Esophagus squamous epithelium (tissue), 5 donors: ENCODE results near the gene NHSL1. TPM values are rescaled to one million over a fixed set of nuclear protein-coding genes. Genes with fewer than 3 reads are reported as not detected.
A peak's percentile ranks its signal among the peaks of the same experiment; 100 is the strongest.

ENCODE experiments used
- DNase-seq: peaks from one replicate; lab custom pipeline; 2025; lab: John Stamatoyannopoulos, UW
- H3K27ac ChIP-seq, 4 donors: fragments of 200-600 bp; sonication (generic); one replicate each; pipeline ENCODE4 v1.5.1; 2016 to 2019; ENCODE audit warnings: mild to moderate bottlenecking in 1 of 4
- H3K27me3 ChIP-seq, 4 donors: fragments of 200-600 bp; sonication (generic); 1 replicate in 3 of 4; 2 replicates in 1 of 4; pipeline versions ENCODE4 v1.5.1 to v1.6.0; 2017 to 2021; ENCODE audit warnings: antibody characterized with exemption in 1 of 4
- H3K36me3 ChIP-seq, 3 donors: fragments of 200-600 bp; sonication (generic); one replicate each; pipeline ENCODE4 v1.5.1; 2016 to 2019
- H3K4me1 ChIP-seq, 3 donors: fragments of 200-600 bp; sonication (generic); one replicate each; pipeline ENCODE4 v1.5.1; 2017 to 2019
- H3K4me3 ChIP-seq, 4 donors: fragments of 200-600 bp; sonication (generic); 1 replicate in 3 of 4; 2 replicates in 1 of 4; pipeline ENCODE4 v1.5.1; 2016 to 2019; ENCODE audit warnings: mild to moderate bottlenecking in 2 of 4, moderate library complexity in 1 of 4
- H3K9me3 ChIP-seq, 3 donors: fragments of 200-600 bp; sonication (generic); one replicate each; pipeline ENCODE4 v1.5.1; 2016 to 2019
- POLR2A ChIP-seq, 4 donors: fragments of 450-650 bp; IDR thresholded peaks; one replicate each; pipeline ENCODE4 v1.6.1; 2017; ENCODE audit warnings: antibody characterized with exemption in 4 of 4, mild to moderate bottlenecking in 4 of 4, moderate library complexity in 3 of 4
- WGBS, 2 donors: methylation state at CpG; one replicate each; pipeline ENCODE4 v1.1.5; 2018; 5-methylcytosine and 5-hydroxymethylcytosine counted together
- intact Hi-C: fragments of 100-400 bp; cut with DNase I; formaldehyde crosslinking; loops from one replicate; pipeline ENCODE4 v1.15.0; 2022
- total RNA-seq, 4 donors: library from RNA; depleted of rRNA; stranded (reverse); fragments of >200 nt; gene quantifications; one replicate each; pipeline ENCODE4 v1.1.0, GENCODE V29; 2016
- TF ChIP-seq, protein P1 (sequence below), 6 experiments: fragments of 450-650 bp in 4 of 6; fragments of 200-600 bp in 2 of 6; sonication (generic) in 2 of 6; IDR thresholded peaks; one replicate each; pipeline ENCODE4 v1.5.1; 2016 to 2019; ENCODE audit warnings: antibody characterized with exemption in 6 of 6, mild to moderate bottlenecking in 4 of 6, moderate library complexity in 4 of 6
- donor health status: DM: yes; HTN: yes; CAD: no.

Gene NHSL1
- total RNA-seq, 4 donors from 2014 or later: 13.1 to 58.2 (median 32.0) TPM

DNA sequence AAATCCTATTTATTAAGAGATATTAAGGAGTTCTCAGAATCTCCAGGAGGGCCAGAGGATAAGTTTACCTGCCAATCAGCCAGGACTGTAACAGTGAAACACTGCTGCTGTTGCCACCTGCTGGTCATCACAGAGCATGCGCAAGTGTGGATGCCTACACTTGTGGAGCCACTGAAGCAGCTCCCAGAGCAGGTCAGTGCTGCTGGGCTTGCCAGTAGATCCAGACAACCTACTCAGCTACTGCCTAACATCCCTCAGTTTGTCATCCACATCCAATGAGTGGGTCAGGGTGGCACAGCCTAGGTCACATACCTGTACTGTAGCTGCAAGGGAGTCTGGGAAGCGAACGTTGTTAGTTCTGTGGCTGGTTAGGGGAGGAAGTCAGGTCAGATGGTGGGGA lies 18.3 kb upstream of the NHSL1 start:
- intact Hi-C loops: no loop called here
- WGBS, 2 donors: 83 to 92% methylated on average over 2 to 3 of the region's 3 CpGs
- no peak for DNase-seq

GRCh38 chr6:138515657-138516248 lies 16.5 kb upstream of the NHSL1 start:
- Histone ChIP-seq H3K27ac (no peak overlapping the region), H3K4me1 (peaks cover 0 to 6% (median 0%) of the 10 kb centered on the region in 3 donors), H3K27me3 (no peaks in the 10 kb centered on the region), H3K36me3 (no peaks in the 10 kb centered on the region), H3K9me3 (no peaks in the 10 kb centered on the region), H3K4me3 (no peak overlapping the region)
- WGBS, 2 donors: 92% methylated on average over 9 to 12 of the region's 12 CpGs
- no peak for TF ChIP-seq POLR2A (IDR thresholded peaks at IDR 0.05)
- TF ChIP-seq, protein P1, sequence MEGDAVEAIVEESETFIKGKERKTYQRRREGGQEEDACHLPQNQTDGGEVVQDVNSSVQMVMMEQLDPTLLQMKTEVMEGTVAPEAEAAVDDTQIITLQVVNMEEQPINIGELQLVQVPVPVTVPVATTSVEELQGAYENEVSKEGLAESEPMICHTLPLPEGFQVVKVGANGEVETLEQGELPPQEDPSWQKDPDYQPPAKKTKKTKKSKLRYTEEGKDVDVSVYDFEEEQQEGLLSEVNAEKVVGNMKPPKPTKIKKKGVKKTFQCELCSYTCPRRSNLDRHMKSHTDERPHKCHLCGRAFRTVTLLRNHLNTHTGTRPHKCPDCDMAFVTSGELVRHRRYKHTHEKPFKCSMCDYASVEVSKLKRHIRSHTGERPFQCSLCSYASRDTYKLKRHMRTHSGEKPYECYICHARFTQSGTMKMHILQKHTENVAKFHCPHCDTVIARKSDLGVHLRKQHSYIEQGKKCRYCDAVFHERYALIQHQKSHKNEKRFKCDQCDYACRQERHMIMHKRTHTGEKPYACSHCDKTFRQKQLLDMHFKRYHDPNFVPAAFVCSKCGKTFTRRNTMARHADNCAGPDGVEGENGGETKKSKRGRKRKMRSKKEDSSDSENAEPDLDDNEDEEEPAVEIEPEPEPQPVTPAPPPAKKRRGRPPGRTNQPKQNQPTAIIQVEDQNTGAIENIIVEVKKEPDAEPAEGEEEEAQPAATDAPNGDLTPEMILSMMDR (IDR thresholded peaks at IDR 0.05): no peak
- intact Hi-C loops: no loop called here
- no peak for DNase-seq

More for the DNA sequence above, 18.3 kb upstream of the NHSL1 start:
- Histone ChIP-seq H3K27me3 (no peaks in the 10 kb centered on the region), H3K9me3 (no peaks in the 10 kb centered on the region), H3K4me1 (peaks cover 0 to 12% (median 0%) of the 10 kb centered on the region in 3 donors), H3K27ac (no peak overlapping the region), H3K4me3 (no peak overlapping the region), H3K36me3 (no peaks in the 10 kb centered on the region)
- TF ChIP-seq POLR2A (IDR thresholded peaks at IDR 0.05): no peak
- TF ChIP-seq, protein P1 (IDR thresholded peaks at IDR 0.05): peak; percentile 20 to 78 (median 60)

GRCh38 chr6:138514860-138515540 lies 15.7 kb upstream of the NHSL1 start:
- WGBS, 2 donors: 85 to 92% methylated on average over 9 of the region's 9 CpGs
- Histone ChIP-seq H3K9me3 (no peaks in the 10 kb centered on the region), H3K4me1 (no peaks in the 10 kb centered on the region), H3K27me3 (no peaks in the 10 kb centered on the region), H3K36me3 (no peaks in the 10 kb centered on the region), H3K27ac (no peak overlapping the region), H3K4me3 (no peak overlapping the region)
- TF ChIP-seq, protein P1 (IDR thresholded peaks at IDR 0.05): no peak
- TF ChIP-seq POLR2A (IDR thresholded peaks at IDR 0.05): no peak
- intact Hi-C loops: no loop called here
- no peak for DNase-seq

DNA sequence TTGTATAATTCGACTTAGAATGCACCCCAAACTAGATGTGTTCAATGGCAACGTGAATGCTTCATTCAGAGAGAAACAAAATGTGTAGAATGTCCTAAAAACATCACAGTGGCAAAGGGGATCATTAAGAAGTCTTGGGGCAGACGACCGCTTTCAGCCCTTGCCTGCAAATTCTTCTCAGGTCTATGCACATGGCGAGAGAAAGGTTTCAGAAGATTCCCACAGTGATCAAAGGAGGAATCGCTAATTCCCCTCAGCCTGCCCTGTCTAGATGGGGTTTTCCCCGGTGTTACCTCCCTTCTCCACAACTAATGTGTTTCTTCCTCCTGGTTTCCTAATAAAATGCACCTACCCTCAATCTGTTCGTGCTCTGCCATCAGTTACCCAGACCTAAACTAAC lies 13.3 kb upstream of the NHSL1 start:
- no peak overlapping the region for H3K4me3 ChIP-seq
- intact Hi-C loops: no loop called here

DNA sequence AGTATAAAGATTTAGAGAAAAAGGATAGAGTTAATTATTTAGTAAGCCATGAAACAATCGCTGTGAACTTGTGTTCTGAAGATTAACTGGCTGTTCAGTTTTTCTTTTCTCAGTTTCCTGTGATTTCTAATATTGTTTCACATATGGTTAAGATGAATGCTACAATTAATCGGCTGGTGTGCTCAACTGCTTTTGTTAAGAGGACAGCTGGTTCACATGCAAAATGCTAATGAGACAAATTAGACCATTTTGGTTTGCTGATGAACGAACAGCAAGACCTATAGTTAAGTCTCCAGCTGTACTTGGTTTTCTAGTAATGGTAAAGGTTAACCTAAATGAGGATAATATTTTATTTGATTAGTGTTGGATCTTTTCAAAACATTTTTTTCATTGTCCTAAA lies 10.8 kb upstream of the NHSL1 start:
- H3K9me3 ChIP-seq: no peaks in the 10 kb centered on the region
- 69 to 70% methylated on average over 3 of the region's 3 CpGs for WGBS, 2 donors
- no peak overlapping the region for H3K27ac ChIP-seq
- TF ChIP-seq, protein P1 (IDR thresholded peaks at IDR 0.05): no peak
- no peak for TF ChIP-seq POLR2A (IDR thresholded peaks at IDR 0.05)
- H3K27me3 ChIP-seq: no peaks in the 10 kb centered on the region
- no peak for DNase-seq
- peaks cover 0 to 19% (median 0%) of the 10 kb centered on the region in 3 donors for H3K4me1 ChIP-seq
- H3K36me3 ChIP-seq: no peaks in the 10 kb centered on the region
- intact Hi-C loops: no loop called here
- no peak overlapping the region for H3K4me3 ChIP-seq

More for the DNA sequence above, 13.3 kb upstream of the NHSL1 start:
- 67 to 79% methylated on average over 8 of the region's 8 CpGs for WGBS, 2 donors
- H3K4me1 ChIP-seq: peaks cover 0 to 14% (median 0%) of the 10 kb centered on the region in 3 donors
- H3K27ac ChIP-seq: no peak overlapping the region
- no peaks in the 10 kb centered on the region for H3K36me3 ChIP-seq
- no peaks in the 10 kb centered on the region for H3K9me3 ChIP-seq
- no peak for DNase-seq
- no peak for TF ChIP-seq POLR2A (IDR thresholded peaks at IDR 0.05)
- TF ChIP-seq, protein P1 (IDR thresholded peaks at IDR 0.05): no peak
- no peaks in the 10 kb centered on the region for H3K27me3 ChIP-seq
